GM19351 (cell line): Measurements from ENCODE around the gene PHTF2.
"Not testable (repeated sequence)": the region's sequence is repeated elsewhere in the genome, so short reads cannot be mapped to it uniquely, and the experiment has no call there.

Experiments used
- ATAC-seq: cut with Tn5 transposase; IDR thresholded peaks from one replicate; pipeline ENCODE4 v1.9.1; 2021; ENCODE audit warnings: mild to moderate bottlenecking, moderate library complexity; ENCODE audit not compliant: unreplicated experiment

PHTF2 gene

GRCh38 chr7:77827999-77828398, 29.4 kb downstream of the PHTF2 start:
- ATAC-seq, result no peak

GRCh38 chr7:77830649-77831355, 32.2 kb downstream of the PHTF2 start:
- peak; percentile 39 for ATAC-seq

- no peak for ATAC-seq
Measured at GRCh38 chr7:77831481-77831880, 32.9 kb downstream of the PHTF2 start.

GRCh38 chr7:77831953-77832352, 33.4 kb downstream of the PHTF2 start:
- ATAC-seq, result no peak

GRCh38 chr7:77833136-77833535, 34.6 kb downstream of the PHTF2 start:
- ATAC-seq, result no peak

- ATAC-seq, result not testable (repeated sequence)
Measured at GRCh38 chr7:77836425-77836824, 37.9 kb downstream of the PHTF2 start.

- no peak for ATAC-seq
Measured at GRCh38 chr7:77837275-77837674, 38.7 kb downstream of the PHTF2 start.

- ATAC-seq, result no peak
Measured at GRCh38 chr7:77837966-77838365, 39.4 kb downstream of the PHTF2 start.

GRCh38 chr7:77838929-77839491, 40.4 kb downstream of the PHTF2 start:
- no peak for ATAC-seq

- ATAC-seq, result no peak
Measured at GRCh38 chr7:77839919-77840318, 41.3 kb downstream of the PHTF2 start.

- ATAC-seq, result no peak
Measured at GRCh38 chr7:77843194-77843593, 44.6 kb downstream of the PHTF2 start.

- no peak for ATAC-seq
Measured at GRCh38 chr7:77846317-77847092, 47.9 kb downstream of the PHTF2 start.

GRCh38 chr7:77855371-77856083, 57.0 kb downstream of the PHTF2 start:
- no peak for ATAC-seq

- ATAC-seq, result peak; percentile 62
Measured at GRCh38 chr7:77858278-77858677, 59.7 kb downstream of the PHTF2 start.

GRCh38 chr7:77859343-77859742, 60.8 kb downstream of the PHTF2 start:
- ATAC-seq, result no peak

- ATAC-seq, result no peak
Measured at GRCh38 chr7:77862691-77863090, 64.1 kb downstream of the PHTF2 start.

GRCh38 chr7:77863860-77864259, 65.3 kb downstream of the PHTF2 start:
- no peak for ATAC-seq

GRCh38 chr7:77866370-77866769, 67.8 kb downstream of the PHTF2 start:
- ATAC-seq, result no peak

- no peak for ATAC-seq
Measured at GRCh38 chr7:77866786-77867536, 68.4 kb downstream of the PHTF2 start.

- no peak for ATAC-seq
Measured at GRCh38 chr7:77867537-77867865, 68.9 kb downstream of the PHTF2 start.

GRCh38 chr7:77872256-77872655, 73.7 kb downstream of the PHTF2 start:
- ATAC-seq, result not testable (repeated sequence)
